Putamen (tissue), 1 donor: ENCODE data around the gene KCNQ1.

ENCODE experiments used
- DNase-seq: peaks from one replicate; pipeline ENCODE4 v3.0.0-alpha.2; 2016; ENCODE audit warnings: low spot score

Gene KCNQ1

GRCh38 chr11:2808850-2809846 lies 364.3 kb downstream of the KCNQ1 start:
- no peak for DNase-seq

- no peak for DNase-seq
Measured at GRCh38 chr11:2809854-2810253, 365.0 kb downstream of the KCNQ1 start.

GRCh38 chr11:2810411-2811205 lies 365.8 kb downstream of the KCNQ1 start:
- DNase-seq, result no peak

GRCh38 chr11:2811206-2812091 lies 366.6 kb downstream of the KCNQ1 start:
- DNase-seq, result no peak

GRCh38 chr11:2812371-2812991 lies 367.7 kb downstream of the KCNQ1 start:
- DNase-seq, result no peak

DNA sequence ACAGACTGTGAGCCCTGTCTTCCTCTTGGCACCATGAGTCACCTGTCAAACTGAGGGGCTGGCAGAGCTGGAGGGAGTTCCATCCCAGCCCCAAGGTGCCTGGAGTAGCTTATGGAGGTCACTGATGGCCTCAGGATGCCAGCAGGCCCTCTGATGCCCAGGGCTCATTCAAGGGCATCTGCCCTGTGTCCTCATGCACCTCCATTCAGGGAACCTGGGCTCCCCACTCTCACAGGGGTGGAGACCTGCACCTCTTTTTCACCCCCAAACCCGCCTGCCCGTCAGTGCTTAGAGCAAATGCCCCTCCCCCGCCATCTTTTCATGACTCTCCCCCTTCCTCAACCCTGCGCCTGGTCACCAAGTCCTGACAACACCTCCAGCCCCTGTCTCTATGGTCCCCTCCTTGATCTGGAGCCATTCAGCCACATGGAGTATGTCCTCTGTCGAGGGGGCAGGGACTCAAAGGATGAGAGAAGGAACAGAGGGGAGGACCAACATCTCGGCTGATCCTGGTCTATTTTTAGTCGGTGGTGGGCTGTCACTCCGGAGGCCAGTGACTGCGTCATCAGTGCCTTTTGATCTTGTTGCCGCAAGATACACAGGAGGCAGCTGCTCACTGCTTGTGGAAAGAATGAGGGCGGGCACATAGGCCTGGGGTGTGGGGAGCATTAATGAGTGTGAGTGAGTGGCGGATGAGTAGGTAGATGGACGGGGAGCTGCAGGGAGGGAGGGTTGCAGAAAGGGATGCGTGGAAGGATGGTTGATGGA lies 368.5 kb downstream of the KCNQ1 start:
- DNase-seq, result peak; percentile 22

DNA sequence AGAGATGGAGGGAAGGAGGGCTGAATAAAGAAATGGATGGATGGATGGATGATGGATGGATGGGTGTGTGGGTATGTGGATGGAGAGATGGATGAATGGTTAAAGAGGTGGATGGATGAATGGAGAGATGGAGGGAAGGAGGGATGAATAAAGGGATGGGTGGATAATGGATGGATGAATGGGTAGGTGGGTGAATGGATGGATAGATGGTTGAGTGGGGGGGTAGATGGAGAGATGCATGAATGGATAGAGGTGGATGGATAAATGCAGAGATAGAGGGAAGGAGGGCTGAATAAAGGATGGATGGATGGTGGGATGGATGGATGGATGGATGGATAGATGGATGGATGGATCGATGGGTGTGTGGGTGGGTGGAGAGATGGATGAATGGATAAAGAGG lies 369.2 kb downstream of the KCNQ1 start:
- DNase-seq, result no peak

- DNase-seq, result no peak
Measured at GRCh38 chr11:2814751-2815150, 369.9 kb downstream of the KCNQ1 start.

DNA sequence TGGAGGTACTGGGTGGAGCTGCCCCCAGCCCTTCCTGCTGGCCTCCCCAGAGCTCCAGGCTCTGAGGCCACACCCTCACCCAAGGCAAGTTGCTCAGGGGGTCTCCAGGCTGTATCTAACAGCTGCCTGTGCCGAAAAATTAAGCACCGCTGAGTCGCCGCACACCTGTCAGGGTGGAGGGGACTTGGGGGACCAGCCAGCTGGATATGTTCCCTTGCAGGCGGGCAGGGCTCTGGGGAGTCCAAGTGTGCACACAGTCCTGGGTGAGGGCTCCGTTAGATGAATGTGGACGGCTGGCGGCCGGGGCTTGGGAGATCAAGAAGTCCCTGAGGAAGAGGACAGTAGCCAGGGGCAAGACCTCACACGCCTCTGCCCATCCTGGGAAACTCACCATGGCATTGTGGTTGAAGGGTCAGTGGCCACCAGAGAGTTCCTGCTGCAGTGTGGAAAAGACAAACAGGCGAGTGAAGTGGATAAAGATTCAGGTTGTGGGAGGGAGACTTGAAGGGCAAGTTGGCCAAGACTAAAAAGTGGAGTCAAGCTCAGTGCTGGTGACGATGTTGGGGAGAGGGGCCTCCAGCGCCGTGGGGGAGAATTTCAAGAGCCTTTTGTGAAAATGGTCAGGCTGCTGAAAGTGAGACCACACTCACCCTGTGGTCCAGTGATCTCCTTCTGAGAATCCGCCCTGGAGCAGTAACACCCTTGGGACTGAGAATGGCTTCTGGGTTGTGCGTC lies 371.1 kb downstream of the KCNQ1 start:
- no peak for DNase-seq

GRCh38 chr11:2816523-2816922 lies 371.7 kb downstream of the KCNQ1 start:
- DNase-seq, result no peak

DNA sequence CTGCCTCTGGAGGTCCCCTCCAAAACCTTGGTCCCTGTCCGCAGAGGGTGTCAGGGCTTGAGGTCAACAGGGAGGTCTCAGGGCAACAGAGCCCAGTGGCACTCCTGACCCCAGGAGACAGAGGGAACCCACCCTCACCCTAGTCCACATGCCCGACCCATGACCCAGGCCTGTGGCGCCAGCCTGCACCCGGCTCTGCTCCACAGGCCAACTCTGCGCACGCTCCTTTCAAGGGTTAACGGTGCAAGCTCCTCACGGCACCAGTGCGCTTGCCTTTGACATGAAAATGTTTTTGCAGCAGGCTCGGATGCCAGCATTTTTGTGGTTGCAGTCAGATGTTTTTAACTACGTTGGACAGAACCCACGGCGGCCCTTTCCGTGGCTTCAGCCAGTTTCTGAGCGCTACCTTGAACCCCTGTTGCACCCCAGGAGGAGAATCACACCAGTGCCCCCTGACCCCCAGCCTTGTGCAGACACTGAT lies 372.2 kb downstream of the KCNQ1 start:
- DNase-seq, result no peak

DNA sequence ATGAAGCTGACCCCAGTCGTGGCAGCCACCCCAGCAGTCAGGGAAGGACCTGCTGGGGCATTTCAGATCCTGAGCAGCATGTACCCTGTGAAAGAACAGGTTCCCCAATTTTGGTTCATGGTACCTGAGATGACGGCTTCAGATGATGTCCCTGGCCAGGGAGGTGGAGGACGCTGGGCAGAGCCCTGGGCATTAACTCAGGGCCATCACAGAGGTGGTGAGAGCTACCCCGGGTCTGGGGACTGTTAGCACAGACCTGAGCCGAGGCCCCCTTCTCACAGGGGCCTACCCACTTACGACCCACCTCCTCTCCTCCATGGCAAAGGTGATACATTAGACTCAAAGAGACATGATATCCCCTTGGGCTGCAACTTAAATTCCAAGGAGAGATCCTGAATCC lies 372.6 kb downstream of the KCNQ1 start:
- DNase-seq, result no peak

DNA sequence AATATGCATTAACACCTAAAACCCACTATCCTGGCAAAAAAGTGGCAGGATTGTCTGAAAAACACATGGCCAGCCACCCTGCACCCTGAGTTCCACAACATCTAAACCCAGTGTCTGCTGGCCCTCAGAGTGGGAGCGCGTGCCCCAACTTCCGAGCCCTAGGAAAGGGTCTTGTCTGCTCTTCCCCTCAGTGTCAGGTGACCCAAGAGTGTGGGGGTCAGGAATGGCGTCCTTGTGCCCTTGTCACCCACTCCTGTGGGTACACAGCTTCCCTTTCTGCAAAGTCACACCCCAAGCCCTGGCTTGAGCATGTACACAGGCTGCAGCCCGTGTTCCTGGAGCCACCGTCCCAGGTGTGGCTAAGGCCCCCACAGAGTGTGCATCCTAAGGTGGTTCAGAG lies 373.2 kb downstream of the KCNQ1 start:
- no peak for DNase-seq

DNA sequence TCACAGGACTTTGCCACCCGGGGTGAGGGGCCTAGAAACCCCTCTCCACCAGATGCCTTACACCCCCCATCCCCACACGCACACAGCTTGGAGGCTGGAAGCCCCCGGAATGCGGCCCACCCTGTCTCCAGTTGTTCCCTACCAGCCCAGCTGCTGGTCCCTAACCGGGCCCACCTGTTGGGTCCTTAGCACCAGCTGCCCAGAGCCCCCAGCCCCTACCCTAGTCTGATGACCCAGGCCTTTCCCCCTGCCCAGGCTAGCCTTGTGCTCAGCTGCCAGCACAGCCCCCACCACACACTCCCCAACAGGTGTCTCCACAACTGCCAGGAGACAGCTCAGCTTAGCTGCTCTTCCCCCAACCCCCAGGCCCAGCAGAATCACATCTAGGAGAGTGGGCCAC lies 373.7 kb downstream of the KCNQ1 start:
- no peak for DNase-seq

DNA sequence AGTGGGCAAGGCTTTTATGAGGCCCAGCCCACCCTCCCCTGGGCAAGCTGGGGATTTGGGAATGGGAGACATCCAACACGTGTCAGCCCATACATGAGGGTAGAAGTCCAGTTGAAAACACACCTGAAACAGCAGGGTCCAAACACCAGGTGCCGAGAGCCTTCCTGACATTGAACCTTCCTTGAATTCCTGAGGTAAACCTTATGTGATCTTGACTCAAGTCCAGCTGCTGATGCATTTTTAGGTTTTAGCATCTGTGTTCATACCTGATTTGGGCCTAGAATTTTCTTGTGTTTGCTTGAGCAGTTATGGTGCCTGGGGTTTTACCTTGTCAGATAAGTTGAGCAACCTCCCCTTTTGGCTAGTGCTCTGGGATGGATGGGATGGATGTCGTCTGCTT lies 374.5 kb downstream of the KCNQ1 start:
- DNase-seq, result no peak

DNA sequence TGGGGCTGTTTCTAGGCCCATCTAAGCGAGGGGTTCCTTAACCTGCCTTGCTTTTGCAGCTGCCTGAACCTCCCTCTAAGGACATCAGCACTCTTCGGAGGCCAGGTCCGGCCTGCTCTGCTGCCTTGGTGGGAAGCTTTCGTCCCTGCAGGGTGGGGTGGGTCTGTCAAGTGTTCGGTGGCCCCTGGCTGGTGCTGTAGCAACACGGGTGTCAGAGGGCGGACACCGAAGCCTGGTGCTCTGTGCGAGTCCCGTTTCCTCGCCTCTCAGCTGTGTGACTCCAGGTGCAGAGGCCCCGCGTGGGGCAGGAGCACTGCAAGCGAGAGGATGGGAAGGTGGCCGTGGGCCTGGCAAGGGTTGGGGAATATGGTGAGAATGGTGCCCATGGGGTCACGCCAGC lies 376.2 kb downstream of the KCNQ1 start:
- DNase-seq, result no peak

GRCh38 chr11:2821891-2822290 lies 377.1 kb downstream of the KCNQ1 start:
- DNase-seq, result no peak

- no peak for DNase-seq
Measured at GRCh38 chr11:2824851-2825250, 380.0 kb downstream of the KCNQ1 start.

GRCh38 chr11:2825261-2825888 lies 380.6 kb downstream of the KCNQ1 start:
- no peak for DNase-seq
